Activated CD8-positive, alpha-beta memory T cell treated with anti-CD3 and anti-CD28 coated beads for 1 hour (primary cell): Measurements from ENCODE around the gene GARS1.
A peak's percentile ranks its signal among the peaks of the same experiment; 100 is the strongest.

Experiments
- DNase-seq, 2 donors: peaks; one replicate each; pipeline ENCODE4 v3.0.0-alpha.2; 2020; ENCODE audit warnings: low read depth in 1 of 2; ENCODE audit errors: extremely low read depth in 1 of 2

The GARS1 gene

DNA sequence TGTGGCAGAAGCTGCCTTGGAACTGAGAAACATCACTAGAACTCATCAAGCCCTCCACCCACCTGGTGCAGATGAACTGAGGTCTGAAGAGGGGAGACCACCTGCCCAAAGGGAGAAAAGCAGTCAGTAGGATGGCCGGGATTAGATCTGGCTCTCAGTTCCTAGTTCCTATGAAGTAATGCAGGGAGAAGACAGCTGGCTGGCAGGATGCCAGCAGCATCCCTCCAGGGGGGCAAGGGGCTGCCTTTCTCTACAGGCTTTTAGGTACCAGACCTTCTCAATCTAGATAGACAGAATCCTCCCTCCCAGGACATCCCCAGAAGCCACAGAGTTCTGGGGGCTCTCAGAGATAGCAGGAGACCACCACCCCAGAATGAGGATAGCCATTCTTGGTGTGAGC lies 79.7 kb downstream of the GARS1 start:
- DNase-seq, result no peak

DNA sequence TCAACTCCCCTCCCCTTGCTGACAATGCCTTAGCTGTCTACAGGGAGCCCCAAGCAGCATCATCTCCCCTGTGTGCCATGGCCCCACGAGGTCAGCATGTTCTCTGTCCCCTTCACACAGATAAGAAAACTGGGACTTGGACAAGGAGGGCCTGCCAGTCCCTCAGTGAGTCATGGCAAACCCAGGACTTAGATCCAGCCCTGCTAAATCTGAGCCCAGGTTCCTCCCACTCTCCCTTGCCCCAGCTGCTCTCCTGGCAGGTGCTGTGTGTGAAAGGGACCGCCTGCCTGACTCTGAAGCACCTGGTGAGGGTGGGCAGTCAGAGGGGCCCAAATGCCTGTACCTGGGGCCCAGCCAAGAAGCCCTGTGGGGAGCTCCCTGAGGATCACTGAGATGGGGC lies 80.2 kb downstream of the GARS1 start:
- no peak for DNase-seq

DNA sequence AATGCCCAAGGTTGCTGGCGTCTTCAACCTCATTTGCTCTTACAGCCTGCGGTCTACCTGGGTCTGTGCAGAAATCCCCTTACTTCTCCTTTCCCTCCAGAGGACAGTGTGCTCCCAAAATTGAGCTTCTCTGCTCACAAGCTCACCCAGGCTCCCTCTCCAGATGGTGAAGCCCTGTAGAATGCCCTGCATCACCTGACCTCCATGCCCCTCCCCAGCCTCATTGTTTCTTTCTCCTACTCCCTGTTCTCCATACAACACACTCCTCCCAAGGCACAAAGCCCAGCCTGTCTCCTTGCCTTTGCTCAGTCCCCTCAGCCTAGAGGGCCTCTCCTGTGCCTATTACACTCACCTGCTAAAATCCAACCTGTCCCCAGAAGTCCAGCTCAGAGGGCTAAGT lies 84.1 kb downstream of the GARS1 start:
- no peak for DNase-seq

DNA sequence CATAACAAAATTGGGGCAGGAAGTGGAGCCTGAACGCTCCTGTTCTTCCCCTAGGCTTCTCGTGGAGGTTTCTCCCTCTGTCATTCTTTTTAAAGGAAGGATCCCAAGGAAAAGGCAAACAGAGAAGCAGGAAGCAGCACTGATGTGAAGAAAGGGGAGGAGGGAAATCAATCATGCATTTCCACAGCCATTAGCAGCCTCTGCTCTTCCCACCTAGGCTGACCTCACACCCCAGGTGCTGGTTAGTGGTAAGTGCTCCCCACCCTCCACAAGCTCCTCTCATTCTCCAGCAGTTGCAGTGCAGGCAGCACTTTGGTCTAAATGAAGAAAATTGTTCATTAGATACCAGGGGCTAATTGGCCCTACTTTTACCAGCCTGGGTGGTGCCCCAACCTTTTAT lies 85.0 kb downstream of the GARS1 start:
- no peak for DNase-seq

DNA sequence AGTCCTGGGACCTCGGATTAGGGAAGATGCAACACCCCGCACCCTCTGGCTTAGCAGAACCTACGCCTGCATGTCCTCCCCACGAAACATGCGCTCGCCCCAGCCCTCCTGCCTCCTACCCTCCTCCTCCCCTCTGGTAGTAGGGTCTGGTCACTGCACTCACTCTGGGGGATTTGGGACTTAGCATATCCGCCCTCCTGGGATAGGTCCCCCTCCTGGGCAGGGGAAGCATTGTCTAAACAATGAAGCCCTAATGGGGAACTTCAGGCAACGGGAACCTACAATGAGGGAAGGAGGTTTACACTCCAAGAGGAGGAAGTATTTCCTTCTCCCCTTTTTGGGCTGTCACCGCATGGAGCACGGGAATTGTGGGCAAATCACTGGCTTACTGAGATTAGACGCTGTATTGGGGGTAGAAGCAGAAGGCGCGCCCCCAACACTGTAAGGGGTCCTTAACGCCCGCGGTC lies 86.7 kb downstream of the GARS1 start:
- no peak for DNase-seq

DNA sequence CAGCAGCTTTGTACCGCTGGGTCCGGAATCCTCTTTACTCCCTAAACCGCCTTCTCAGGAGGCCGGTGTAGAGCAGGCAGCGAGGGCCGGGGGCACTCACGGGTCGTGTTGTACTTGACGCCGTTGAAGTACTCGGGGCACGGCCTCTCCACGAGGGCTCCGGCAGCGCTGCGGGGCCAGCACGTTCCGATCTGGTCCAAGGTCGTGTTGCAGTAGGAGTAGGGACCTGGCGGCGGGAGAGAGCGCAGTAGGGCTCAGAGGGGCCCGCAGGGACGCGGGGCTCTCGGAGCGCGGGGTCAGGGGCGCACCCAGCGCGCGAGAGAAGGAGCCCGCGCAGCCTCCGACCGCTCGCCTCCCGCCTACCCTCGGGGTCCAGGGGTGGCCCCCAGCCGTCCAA lies 87.1 kb downstream of the GARS1 start:
- DNase-seq, result no peak

DNA sequence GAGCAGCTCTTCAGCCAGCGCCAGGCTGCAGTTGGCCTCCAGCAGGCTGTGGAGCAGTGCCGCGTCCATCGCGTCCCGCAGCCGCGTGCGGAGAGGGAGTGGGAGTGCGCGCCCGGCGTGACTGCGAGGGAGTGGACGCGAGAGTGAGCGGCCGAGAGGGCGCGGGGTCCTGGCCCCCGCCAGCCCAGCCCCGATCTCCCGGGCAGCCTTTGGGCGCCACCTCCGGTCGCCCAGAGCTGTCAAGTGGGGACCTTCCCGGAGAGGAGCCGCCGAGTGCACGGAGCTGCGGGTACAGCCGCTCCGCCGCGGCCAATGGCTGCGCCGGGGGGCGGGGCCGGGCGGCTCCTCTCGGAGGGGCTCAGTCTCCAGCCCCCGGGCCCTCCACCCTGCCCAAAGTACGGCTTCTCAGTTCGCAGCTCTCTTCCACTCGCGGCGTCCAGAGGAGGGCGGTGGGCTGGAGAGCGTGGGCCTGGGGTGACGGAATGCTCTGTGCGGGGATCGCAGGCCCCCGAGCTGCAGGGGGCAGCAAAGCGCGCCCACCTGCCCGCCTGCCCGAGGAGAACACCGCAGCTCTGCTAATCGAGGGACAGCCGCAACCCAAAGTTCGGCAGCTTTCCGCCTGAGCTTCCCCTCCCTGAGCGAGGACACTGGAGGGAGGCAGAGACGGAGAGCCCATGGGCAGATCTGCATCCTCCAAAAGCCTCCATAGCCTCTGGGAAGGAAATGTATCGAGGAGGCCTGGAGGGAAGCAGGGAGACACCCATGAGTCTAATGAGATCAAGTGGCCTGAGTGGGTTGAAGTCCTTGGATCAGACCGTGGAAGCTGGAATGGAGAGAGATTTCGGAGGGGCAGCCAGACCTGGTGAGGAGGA lies 87.8 kb downstream of the GARS1 start, which contains the start of gene CRHR2:
Gene CRHR2 (minus strand): TSS at position 245 of the 872 bp plus-strand sequence. CDS start 176 bp downstream, at position 69.
- DNase-seq, result peak in 1 of 2 donors; percentile 10

DNA sequence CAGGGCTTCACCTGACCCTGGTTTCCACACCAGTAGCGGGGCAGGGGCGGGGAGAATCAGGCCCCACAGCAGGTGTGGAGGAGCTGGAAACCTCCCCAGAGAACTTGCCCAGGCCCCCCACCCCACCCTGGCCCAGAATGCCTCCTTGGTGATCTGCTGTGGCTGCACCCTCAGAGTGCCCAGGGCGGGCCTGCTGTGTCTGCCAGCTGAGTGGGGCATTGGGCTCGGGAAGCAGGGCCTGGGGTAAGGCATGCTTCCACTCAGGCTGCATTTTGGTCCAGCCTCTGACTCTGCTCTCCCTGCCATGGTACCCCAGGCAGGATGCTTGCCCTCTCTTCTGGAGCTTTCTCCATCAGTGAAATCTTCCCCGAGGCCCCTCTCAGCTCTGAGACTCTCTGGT lies 88.6 kb downstream of the GARS1 start:
- DNase-seq, result no peak
